GM18858 (cell line): ENCODE data around the gene NARF.

ENCODE experiments used
- ATAC-seq: cut with Tn5 transposase; IDR thresholded peaks from one replicate; pipeline ENCODE4 v1.9.1; 2021; ENCODE audit not compliant: unreplicated experiment

NARF gene

DNA sequence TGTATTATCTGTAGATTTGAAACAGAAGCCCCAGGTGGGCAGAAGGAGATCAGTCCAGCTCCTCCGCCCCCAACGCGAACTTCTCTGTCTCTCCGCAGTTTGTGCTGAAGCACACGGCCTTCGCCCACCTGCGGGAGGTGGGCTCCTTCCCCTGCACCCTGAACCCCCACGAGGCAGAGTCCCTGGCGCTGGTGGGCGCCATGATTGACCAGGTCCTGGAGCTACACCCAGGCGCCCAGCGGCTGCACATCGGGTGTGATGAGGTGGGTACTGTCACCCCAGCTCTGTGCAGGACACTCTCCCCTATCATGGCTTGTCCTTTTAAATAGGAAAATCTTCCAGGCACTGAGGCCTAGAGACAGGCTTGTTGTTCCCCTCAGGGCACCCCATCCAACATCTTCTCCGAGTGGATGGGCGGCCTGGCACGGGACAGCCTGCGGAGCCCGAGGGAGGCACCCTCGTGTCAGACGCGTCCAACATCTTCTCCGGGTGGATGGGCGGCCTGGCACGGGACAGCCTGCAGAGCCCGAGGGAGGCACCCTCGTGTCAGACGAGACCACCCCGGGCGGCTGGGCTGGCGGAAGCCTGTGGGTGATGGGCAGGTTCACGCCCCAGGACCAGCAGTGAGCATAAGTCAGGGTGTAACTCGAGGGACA is 24.9 kb upstream of the NARF start:
- ATAC-seq, result no peak

GRCh38 chr17:82434216-82434565 is 24.4 kb upstream of the NARF start:
- no peak for ATAC-seq

DNA sequence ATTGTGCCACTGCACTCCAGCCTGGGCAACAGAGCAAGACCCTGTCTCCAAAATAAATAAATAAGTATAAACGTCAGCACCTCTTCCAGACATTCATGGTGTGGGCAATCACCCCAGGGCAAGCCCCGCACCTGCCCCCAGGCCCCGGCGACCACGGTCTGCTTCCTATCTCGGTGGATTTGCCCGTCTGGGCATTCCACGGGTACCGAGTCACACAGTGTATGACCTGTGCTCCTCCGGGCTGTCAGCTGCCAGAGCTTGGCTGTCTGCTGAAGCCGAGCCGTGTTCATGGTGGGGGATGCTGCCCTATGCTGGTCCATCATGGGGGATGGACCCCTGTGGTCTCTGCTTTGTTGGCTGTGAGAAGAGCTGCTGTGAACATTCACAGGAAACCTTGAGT is 23.4 kb upstream of the NARF start:
- no peak for ATAC-seq

DNA sequence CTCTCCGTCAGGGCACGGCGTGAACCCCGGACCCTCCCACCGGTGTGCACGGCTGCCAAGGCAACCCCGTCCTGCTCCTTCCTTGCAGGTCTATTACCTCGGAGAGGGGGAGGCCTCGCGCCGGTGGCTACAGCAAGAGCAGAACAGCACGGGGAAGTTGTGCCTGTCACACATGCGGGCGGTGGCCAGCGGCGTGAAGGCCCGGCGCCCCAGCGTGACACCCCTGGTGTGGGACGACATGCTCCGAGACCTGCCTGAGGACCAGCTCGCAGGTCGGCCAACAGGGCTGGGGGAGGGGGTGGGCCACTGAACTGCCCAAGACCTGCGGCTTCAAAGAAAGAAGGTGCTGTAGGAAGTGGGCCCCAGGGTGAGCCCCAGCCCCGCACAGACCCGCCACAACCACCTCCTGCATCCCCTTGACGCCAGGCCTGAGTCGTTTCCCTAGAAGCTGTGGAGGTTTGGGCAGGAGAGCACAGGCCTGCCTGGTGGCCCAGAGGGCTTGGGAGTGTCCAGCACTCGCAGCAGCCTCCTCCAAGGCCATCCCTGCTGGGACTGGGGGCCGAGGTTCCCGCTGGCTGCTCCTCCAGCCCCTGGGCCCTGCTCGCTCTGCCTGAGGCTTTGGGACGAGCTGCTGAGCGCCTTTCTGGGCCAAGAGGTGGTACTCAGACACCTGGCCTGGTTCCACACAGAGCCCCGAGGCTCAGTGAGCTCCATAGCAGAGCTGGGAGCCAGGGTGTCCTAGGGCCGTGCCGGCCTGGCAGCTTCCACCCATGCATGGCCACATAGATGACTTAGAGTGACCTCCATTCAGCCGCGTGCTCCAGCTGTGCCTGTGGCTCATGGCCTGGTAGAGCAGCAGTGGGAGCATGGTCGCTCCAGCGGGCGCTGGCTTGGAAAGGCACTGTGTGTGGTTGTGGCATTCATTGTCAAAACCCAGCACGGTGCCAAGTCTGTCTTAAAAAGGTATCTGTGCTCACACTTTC is 22.6 kb upstream of the NARF start:
- ATAC-seq, result no peak

DNA sequence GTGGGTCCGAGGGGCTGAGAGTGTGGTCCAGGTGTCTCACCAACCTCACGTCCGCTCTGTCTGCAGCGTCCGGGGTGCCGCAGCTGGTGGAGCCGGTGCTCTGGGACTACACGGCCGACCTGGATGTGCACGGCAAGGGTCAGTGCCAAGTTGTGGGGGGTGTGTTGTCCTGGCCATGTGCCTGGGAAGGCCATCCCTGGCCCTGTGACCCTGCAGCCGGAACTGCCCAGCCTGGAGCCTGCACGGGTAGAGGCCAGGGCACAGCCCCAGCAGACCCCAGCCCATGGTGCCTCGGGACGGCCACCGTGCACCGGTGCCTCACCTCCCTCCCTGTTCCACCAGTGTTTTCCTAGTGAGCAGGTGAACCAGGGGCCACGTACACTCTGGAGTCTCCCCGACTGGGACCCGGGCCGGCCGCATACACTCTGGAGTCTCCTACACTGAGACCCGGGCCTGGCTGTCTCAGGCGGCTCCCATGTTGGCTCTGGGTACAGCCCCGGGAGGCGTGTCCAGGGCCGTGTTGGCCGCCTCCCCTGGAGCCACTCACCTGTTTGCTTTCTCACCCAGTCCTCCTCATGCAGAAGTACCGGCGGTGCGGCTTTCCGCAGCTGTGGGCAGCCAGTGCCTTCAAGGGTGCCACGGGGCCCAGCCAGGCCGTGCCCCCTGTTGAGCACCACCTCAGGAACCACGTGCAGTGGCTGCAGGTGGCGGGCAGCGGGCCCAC is 21.8 kb upstream of the NARF start:
- no peak for ATAC-seq

GRCh38 chr17:82437325-82437668 is 21.2 kb upstream of the NARF start:
- no peak for ATAC-seq

DNA sequence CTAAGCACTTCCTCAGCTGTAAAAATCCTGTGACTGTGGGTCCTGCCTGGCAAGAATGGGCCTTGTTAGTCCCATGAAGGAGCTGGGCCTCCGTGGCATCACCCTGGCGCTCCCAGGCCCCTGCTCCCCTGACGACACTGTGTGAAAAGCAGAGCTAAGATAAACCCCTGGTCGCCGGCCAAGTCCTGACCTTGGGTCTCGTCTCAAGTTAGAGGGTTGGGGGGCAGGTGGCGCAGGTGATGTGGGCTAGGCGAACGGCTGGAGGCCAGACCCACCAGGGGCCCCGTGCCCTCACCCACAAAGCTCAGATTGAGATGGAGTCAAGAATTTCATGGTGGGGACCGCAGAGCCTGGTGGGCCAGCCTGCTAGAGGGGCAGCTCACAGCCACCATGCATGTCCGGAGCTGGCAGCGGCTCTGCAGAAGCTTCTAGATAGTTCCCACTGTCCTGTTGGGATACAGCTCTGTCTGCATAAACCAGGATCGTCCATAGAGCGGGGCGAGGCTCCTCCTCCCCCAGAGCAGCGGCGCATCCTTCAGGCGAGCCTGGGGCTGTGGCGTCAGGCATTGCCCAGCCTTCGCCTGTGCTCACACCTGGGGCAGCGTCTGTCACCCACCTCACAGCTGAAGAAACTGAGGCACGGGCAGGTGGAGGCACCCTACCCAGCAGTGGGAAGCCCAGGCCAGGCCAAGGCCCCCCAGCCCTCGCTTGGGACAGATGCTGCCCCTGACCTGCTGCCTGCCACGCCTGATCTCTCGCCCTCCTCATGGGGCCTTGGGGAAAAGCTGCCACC is 19.9 kb upstream of the NARF start:
- no peak for ATAC-seq

DNA sequence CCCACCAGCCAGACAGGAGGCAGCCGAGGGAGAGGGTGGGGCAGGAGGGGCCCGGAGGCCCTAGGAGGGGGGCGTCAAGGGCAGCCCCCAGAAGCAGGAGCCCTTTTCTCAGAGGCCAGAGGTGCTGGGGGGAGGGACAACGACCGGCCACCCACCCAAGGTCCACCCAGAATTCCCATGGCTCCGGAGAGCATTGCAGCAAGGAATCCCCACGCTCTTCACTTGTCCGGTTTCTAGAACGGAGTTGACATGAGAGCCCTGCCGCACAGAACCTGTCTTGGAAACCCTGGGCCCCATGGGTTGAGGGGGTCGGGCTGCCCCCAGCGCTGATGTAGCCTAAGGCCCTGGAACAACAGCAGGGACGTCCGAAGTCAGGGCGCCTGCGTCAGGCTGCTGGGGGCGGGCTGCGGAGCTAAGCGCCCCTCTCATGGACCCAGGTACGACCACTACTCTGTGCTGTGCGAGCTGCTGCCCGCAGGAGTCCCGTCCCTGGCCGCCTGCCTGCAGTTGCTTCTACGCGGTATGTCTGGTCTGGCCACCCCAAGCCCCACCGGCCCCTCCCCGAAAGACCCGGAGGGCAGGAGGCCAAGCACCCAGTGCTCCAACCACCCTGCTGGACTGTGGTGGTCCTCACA is 19.2 kb upstream of the NARF start:
- no peak for ATAC-seq

DNA sequence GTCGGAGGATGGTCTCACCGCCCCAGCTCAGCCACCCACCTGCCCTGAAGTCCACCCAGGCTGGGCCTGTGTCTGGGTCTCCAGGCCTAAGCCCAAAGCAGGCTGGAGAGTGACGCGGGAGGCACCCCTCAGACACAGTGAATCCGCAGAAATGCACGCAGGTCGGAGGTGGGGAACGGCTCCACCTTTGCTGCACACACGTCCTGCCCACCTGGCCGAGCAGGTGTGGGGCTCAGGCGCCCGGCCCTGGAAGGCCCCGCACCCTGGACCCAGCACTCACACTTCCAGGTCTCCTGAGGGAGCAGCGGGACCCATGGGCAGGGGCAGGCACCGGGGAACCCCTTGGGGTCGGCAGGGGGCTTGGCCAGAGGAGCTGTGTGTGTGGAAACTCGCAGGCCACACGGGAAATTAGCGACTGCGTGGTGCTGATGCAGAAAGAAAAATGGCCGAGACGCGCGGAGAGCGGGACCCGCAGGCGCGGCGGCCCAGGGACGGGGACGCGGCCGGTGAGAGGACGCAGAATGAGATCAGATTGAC is 18.6 kb upstream of the NARF start:
- no peak for ATAC-seq

DNA sequence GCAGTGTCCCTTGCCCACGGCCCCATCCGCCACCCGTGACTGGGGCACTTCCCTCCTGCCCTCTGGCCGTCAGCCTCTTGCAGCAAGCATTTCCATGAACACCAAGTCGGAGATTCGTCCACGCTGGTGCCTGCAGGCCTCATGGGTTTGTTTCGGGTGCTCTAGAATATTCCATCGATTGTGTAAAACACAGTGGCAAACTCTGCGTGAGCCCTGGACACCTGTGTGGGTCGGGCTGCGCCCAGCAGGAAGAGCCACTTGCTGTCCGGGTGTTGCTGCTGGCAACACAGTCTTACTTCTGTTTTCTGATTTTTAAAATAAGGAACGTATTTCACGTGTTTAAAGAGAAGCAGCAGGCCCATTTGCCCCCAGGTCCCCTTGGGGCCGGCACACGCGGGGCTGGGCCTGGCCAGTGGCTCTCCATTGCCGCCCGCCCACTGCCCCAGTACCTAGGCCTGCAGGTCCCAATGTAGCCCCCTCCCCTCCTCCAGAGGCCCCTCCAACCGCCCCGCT is 18.0 kb upstream of the NARF start:
- ATAC-seq, result no peak

GRCh38 chr17:82440991-82441627 is 17.4 kb upstream of the NARF start:
- ATAC-seq, result no peak

GRCh38 chr17:82441691-82442487 is 16.7 kb upstream of the NARF start:
- no peak for ATAC-seq

GRCh38 chr17:82442643-82443464 is 15.7 kb upstream of the NARF start:
- ATAC-seq, result no peak

GRCh38 chr17:82443465-82444283 is 14.9 kb upstream of the NARF start:
- no peak for ATAC-seq

DNA sequence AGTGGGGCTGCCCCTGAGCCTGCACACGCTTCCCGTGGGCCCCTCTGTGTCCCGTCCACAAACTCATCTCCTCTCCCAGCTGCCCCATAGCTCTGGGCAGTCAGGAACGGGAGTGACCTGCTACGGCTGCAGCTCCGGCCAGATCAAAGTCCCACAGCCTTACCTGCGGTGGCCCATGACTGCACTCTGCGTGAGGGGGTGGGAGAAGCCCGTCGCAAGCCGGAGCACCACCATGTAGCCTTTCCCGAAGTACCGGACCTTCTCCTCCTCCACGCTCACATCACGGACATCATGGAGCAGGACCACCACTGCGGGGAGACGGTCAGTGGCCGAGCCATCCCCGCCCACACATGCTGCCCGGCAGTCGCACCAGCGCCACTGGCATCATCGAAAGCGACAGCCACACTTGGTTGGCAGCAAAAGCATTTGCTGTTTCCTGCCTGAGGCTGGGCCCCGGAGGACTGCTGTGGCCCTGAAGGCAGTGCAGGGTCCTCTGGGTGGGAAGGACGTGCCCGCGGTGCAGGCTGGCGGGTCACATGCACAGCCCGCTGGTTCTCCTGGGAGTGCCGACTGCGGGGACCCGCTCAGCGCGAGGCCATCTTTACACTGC is 14.2 kb upstream of the NARF start:
- no peak for ATAC-seq

DNA sequence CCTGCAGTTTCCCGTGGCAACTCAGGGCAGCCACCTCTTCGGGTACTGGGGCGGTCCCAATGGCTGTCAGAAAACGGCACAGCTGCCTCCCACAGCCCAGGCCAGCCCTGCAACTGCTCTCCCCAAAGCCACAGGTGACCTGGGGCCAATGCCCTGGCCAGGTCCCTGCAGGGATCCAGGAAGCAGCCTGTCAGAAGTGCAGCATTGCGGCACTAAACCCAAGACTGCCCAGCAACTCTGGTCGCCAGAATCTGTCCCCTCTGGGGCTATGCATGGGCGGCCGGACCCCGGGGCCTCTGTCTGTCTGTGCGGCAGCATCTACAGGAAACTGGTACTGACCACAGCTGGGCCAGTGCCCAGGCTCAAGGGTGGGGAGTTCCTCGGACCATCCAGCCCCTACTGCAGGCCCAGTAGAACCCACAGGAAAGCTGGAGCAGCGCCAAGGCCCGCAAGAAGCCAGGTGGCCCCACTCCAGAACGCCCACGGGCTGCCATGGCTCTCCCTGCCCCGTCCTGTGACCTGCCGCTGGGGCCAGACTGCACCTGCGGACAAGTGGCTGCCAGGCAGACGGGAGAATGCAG is 13.5 kb upstream of the NARF start:
- no peak for ATAC-seq
